Body of pancreas (tissue), 4 donors: ENCODE measurements around the gene PDCD1.

ENCODE experiments used
- POLR2A ChIP-seq, 3 donors: fragments of 450-650 bp; IDR thresholded peaks; one replicate each; pipeline ENCODE4 v1.6.1; 2016; ENCODE audit warnings: antibody characterized with exemption in 3 of 3, mild to moderate bottlenecking in 2 of 3
- TF ChIP-seq, protein P1 (sequence below), 7 experiments: fragments of 450-650 bp in 4 of 7; fragments of 200-600 bp in 3 of 7; sonication (generic) in 3 of 7; IDR thresholded peaks; one replicate each; pipeline ENCODE4 v1.5.1; 2016 to 2019; ENCODE audit warnings: antibody characterized with exemption in 7 of 7

DNA sequence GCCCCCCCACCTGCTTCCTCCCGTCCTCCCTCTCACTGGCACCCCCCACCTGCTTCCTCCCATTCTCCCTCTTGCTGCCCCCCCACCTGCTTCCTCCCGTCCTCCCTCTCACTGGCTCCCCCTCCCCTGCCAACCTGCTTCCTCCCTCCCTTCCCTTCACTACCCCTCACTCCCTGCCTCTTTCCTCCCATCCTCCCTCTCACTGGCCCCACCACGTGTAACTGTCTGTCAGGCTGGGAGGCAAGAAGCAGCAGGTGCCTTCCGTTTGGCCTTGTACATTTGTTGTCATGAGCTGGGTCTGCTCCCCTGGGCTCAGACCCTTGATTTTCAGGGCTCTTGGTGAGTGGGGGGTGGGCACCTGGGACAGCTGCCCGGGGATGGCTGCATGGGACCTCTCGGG is 29.9 kb upstream of the PDCD1 start:
- TF ChIP-seq, protein P1, sequence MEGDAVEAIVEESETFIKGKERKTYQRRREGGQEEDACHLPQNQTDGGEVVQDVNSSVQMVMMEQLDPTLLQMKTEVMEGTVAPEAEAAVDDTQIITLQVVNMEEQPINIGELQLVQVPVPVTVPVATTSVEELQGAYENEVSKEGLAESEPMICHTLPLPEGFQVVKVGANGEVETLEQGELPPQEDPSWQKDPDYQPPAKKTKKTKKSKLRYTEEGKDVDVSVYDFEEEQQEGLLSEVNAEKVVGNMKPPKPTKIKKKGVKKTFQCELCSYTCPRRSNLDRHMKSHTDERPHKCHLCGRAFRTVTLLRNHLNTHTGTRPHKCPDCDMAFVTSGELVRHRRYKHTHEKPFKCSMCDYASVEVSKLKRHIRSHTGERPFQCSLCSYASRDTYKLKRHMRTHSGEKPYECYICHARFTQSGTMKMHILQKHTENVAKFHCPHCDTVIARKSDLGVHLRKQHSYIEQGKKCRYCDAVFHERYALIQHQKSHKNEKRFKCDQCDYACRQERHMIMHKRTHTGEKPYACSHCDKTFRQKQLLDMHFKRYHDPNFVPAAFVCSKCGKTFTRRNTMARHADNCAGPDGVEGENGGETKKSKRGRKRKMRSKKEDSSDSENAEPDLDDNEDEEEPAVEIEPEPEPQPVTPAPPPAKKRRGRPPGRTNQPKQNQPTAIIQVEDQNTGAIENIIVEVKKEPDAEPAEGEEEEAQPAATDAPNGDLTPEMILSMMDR (IDR thresholded peaks at IDR 0.05) = no peak
- no peak for TF ChIP-seq POLR2A (IDR thresholded peaks at IDR 0.05)
